ENCODE results near the gene HFE.
"Not testable (repeated sequence)": the region's sequence is repeated elsewhere in the genome, so short reads cannot be mapped to it uniquely, and the experiment has no call there.

The HFE gene, protein sequence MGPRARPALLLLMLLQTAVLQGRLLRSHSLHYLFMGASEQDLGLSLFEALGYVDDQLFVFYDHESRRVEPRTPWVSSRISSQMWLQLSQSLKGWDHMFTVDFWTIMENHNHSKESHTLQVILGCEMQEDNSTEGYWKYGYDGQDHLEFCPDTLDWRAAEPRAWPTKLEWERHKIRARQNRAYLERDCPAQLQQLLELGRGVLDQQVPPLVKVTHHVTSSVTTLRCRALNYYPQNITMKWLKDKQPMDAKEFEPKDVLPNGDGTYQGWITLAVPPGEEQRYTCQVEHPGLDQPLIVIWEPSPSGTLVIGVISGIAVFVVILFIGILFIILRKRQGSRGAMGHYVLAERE

DNA sequence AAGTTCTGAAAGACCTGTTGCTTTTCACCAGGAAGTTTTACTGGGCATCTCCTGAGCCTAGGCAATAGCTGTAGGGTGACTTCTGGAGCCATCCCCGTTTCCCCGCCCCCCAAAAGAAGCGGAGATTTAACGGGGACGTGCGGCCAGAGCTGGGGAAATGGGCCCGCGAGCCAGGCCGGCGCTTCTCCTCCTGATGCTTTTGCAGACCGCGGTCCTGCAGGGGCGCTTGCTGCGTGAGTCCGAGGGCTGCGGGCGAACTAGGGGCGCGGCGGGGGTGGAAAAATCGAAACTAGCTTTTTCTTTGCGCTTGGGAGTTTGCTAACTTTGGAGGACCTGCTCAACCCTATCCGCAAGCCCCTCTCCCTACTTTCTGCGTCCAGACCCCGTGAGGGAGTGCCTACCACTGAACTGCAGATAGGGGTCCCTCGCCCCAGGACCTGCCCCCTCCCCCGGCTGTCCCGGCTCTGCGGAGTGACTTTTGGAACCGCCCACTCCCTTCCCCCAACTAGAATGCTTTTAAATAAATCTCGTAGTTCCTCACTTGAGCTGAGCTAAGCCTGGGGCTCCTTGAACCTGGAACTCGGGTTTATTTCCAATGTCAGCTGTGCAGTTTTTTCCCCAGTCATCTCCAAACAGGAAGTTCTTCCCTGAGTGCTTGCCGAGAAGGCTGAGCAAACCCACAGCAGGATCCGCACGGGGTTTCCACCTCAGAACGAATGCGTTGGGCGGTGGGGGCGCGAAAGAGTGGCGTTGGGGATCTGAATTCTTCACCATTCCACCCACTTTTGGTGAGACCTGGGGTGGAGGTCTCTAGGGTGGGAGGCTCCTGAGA is at the start of gene HFE:
TSS of gene HFE (plus strand) at position 146 of the 832 bp plus-strand sequence. CDS start at position 158, 12 bp downstream.
- no peak for DNase-seq (ENCODE audit: low read depth in 4 of 4, low spot score in 1 of 4)

DNA sequence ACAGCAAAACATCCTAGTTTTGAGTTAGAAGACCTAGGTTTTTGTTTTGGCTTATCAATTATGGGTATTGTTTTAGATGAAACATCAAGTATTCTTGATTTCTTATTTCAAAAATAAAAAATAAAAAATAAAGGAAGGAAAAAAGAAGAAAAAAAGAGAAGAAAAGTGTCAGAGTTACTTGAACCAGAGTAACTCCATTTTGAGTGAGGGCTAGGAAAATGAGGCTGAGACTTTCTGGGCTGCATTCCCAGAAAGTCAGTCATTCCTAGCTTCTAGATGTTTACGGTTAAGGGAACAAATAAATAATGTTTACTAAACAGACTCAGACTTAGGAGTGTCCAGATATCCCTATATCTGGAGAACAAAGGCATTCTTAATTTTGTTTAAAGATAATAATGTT is 45.3 kb upstream of the HFE start:
- no peak for DNase-seq (ENCODE audit: low read depth in 4 of 4, low spot score in 1 of 4)

DNA sequence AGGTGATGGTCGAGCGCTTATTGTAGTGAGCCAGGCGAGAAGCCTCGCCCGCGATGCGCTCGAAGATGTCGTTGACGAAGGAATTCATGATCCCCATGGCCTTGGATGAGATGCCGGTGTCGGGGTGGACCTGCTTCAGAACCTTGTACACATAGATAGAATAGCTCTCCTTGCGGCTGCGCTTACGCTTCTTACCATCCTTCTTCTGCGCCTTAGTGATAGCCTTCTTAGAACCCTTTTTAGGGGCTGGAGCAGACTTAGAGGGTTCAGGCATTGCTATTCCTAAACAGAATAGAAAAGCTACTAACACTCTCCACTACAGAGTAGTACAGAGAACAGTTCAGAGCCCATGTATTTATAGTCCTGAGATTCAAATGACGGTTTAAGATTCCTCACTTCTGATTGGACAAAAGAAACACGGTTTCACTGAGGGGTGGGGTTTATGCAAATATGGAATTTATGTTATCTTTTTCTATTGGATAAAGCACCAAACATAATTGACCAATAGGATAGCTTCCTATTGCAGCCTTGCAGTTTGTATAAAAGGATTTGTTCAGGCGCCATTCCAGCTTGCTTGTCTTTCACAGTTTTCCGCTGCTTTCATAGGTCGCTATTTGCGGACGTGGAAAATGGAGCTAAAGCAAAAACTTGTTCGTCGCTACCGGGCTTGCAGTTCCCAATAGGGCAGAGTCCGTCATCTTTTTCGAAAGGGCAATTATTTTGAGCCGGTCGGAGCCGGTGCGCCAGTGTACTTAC is 43.7 kb upstream of the HFE start:
- DNase-seq (ENCODE audit: low read depth in 4 of 4, low spot score in 1 of 4) = no peak

DNA sequence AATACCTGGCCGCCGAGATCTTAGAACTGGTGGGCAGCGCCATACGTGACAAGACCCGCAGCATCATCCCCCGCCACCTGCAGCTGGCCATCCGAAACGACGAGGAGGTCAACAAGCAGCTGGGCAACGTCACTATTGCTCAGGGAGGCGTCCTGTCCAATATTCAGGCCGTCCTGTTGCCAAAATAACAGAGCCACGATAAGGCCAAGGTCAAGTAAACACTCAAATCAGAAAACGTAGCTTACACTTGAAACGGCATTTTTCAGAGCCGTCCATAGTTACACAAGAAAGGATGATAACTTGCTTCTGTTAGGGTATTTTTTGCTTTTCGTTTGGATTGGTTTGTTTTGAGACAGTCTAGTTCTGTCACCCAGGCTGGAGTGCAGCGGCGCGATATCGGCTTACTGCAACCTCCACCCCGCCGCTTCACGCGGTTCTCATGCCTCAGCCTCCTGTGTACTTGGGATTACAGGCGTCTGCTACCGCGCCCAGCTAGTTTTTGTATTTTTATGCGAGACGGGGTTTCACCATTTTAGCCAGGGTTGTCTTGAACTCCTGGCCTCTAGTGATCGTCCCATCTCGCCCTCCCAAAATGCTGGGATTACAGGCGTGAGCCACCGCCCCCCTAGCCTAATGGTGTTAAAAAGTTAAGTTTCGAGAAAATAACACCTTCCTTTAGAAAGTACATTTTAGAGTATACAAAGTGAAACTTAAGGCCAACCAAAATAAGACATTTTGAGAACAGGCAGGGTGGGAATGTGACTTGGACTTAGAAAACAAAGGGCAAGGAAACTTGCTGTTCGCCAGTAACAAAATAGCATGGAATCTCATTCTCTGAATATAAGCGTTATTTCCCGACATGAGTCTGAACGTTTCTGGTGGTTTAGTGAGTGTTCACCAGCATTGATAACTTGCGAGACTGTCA is 42.8 kb upstream of the HFE start:
- DNase-seq (ENCODE audit: low read depth in 4 of 4, low spot score in 1 of 4) = no peak

DNA sequence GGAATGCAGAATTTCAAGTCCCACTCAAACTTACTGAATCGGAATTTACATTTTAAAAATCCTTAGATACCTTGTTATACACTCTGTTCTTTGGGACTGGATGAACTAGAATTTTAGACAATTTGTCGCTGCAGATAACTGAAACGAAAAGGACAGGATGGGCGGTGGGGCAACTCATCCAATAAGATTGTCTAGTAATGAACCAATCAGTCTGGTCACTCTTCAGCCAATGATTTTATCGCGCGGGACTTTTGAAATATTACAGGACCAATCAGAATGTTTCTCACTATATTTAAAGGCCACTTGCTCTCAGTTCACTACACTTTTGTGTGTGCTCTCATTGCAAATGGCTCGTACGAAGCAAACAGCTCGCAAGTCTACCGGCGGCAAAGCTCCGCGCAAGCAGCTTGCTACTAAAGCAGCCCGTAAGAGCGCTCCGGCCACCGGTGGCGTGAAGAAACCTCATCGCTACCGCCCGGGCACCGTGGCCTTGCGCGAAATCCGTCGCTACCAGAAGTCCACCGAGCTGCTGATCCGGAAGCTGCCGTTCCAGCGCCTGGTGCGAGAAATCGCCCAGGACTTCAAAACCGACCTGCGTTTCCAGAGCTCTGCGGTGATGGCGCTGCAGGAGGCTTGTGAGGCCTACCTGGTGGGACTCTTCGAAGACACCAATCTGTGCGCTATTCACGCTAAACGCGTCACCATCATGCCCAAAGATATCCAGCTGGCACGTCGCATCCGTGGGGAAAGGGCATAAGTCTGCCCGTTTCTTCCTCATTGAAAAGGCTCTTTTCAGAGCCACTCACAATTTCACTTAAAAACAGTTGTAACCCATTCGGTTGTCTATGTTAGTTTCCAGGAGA is 41.9 kb upstream of the HFE start:
- DNase-seq (ENCODE audit: low read depth in 4 of 4, low spot score in 1 of 4) = no peak

DNA sequence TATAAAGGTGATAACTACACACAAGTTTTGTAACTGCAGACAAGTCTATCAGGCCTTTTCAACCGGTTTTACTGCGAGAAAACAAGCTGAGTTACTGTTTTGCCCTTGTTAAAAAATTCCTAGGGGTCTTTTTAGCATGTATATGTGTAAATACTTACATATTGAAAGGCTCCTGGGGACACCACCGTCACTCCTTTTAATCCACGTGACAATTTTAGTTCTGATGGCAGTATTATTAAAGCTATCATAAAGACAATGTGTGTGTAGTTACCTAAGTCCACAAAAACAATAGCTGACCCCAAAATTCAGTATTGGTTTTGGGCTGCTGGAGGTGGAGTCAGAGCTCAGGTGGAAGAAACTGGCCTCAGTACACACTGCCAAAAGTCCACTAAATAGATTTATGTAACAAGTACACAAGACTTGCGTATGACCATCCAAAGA is 41.3 kb upstream of the HFE start:
- DNase-seq (ENCODE audit: low read depth in 4 of 4, low spot score in 1 of 4) = no peak

DNA sequence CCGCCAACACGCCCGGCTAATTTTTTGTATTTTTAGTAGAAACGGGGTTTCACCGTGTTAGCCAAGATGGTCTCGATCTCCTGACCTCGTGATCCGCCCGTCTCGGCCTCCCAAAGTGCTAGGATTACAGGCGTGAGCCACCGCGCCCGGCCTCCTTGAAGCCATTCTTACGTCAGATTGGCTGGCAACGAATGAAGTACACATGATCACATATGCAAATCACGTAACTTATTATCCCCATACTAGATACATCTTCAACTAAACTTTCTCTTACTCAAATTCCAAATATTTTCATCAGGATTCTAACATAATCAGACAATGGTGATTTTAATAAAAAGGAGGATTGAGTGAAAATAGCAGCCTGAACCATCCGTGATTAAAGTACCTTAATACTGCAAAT is 39.9 kb upstream of the HFE start:
- DNase-seq (ENCODE audit: low read depth in 4 of 4, low spot score in 1 of 4) = not testable (repeated sequence)

DNA sequence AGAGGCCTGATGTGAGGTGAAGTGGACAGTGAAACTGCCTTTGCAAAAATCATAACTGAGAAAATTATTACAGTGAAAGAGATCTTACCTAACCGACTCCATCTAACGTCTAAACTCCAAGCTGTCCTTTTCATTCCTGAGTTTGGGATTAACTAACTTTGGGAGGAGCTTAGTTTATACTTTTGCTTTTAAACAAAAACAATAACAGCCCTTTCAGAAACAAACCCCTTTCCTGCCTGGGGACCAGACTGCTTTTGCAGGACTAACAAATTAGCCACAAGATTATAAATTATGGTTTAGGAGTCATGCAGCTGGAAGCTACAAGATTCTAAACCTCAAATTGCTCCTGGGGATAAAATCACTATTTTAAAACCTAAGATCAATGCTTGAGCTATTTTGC is 38.6 kb upstream of the HFE start:
- DNase-seq (ENCODE audit: low read depth in 4 of 4, low spot score in 1 of 4) = no peak

DNA sequence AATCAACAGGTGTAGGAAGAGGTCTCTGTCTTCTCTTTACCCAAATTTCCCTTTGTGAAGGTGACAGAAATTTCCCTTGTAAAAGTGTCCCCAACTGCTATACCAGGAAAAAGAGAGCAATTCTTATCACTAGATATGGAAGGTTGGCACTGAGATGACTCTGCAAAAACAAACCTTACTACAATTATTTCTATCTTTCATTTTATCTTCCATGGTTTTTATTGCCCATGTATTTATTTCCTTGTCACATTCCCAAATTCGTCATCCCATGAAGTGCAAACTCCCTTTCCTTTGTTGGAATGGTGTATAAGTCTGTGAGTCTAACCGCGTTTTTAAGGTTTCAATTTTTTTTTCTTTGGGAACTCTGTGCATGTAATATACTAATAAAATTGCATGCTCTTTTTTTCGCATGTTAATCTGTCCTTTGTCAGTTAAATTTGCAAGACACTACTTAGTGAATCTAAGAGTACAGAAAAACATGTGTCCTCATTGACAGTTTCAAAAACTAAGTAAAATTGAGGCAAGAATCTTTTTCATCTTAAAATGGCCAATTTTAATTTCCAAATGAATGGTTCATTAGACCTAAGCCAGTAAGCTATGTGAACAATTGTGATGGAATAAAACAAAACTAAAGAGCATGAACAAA is 35.4 kb upstream of the HFE start:
- DNase-seq (ENCODE audit: low read depth in 4 of 4, low spot score in 1 of 4) = no peak

DNA sequence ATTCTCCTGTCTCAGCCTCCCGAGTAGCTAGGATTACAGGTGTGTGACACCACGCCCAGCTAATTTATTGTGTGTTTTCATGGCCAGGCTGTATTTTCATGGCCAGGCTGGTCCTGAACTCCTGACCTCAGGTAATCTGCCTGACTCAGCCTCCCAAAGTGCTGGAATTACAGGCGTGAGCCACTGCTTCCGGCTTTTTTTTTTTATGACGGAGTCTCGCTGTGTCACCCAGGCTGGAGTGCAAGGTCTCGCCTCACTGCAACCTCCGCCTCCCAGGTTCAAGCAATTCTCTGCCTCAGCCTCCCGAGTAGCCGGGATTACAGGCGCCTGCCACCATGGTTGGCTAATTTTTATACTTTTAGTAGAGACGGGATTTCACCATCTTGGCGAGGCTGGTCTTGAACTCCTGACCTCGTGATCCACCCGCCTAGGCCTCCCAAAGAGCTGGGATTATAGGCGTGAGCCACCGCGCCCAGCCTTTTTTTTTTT is 34.4 kb upstream of the HFE start:
- not testable (repeated sequence) for DNase-seq (ENCODE audit: low read depth in 4 of 4, low spot score in 1 of 4)

DNA sequence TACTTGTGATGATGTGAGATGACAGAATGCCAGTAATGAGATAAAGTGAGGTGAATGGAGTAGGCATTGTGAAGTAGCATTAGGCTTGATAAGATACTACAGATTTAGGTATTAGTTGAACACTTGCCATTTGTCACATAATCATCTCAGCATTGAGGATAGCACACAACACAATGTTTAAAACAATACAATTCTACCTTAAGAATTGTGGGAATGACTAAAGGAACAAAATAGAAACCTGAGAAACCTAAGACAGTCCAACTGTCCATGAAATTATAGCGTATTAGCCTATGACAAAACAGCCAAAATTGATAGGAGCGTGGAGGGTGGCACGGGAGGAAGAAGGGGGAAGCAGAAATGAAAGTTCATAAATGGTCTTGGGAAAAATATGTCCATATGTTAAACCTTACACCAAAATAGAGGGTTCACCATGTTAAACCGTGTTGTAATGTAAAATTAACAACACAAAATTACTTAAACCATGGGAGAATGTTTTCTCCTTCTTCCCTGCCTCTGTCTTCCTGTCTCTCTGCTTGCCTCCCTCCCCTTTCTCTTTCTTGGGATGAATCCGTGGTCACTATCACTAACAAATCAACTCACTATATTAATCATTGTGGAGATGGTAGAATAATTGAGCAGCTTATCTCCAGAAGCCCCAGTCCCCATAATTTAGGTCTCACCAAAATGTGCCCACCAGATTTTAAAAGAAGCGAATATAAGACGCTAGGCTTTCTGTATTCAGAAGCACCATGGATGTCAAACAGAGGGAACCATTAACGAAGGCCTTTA is 33.0 kb upstream of the HFE start:
- DNase-seq (ENCODE audit: low read depth in 4 of 4, low spot score in 1 of 4) = no peak

DNA sequence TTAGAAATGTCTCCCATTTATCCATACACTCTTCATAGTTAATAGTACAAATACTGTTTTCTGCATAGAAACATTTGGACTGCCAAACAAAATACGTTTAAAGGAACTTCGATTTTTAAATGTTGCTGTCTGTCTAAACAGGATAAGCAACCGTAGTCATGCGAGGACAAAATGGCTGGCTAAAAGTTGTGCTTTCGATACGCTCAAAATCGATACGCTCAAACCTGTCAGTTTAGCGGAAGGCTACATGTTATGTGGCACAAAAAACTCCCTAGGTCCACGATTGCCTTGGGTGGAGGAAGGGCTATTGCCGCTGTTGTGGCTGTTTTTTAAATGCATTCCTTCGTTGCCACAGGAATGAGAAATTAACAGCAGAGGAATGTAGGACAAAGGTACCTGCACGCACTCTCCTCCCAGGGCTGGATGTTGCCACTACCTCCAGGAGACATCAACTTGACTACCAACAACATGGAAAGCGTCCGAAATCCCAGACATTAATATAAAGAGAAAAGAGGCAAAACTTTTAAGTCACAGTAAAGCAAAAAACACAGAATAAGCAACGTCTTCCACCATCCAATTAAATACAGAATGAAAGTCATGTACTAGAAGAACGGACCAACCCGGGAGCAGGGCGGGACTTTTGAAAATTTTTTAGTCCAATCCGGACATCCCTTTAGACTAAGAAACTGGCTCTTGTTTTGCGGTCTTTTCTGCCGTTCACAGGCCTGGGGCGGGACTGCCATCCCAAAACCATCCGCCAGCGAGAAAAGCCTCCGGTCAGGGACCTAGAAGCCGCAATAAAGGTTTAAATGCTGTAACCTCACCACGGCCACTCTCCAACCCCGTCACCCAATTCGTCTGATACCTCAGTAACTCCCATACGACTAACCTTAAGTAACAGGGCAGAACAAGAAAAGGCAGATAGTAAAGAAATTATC is 32.2 kb upstream of the HFE start:
- peak in 2 of 4 experiments; percentile 68 to 78 for DNase-seq (ENCODE audit: low read depth in 4 of 4, low spot score in 1 of 4)

DNA sequence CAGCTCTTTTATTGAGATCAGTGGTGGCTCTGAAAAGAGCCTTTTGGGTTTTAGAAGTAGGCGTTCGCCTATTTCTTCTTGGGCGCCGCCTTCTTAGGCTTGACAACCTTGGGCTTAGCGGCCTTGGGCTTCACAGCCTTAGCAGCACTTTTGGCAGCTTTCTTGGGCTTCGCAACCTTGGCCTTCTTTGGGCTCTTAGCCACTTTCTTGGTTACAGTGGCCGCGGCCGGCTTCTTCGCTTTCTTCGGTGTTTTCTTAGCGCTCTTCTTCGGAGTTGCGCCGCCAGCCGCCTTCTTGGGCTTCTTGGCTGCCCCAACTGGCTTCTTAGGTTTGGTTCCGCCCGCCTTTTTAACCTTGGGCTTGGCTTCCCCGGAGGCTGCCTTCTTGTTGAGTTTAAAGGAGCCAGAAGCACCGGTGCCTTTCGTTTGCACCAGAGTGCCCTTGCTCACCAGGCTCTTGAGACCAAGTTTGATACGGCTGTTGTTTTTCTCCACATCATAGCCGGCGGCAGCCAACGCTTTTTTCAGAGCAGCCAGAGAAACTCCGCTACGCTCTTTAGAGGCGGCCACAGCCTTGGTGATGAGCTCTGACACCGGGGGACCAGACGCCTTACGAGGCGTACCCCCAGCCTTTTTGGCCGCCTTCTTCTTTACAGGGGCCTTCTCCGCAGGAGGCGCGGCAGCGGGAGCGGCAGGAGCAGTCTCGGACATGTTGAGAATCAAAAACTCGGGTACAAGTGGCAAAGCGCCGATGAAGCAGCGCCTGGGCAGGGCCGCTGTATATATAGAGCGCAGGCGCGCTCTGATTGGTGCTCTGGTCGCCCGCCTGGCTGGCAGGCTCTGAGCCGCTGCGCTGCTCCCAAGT is 31.3 kb upstream of the HFE start:
- peak in 3 of 4 experiments; percentile 67 to 80 (median 75) for DNase-seq (ENCODE audit: low read depth in 4 of 4, low spot score in 1 of 4)

DNA sequence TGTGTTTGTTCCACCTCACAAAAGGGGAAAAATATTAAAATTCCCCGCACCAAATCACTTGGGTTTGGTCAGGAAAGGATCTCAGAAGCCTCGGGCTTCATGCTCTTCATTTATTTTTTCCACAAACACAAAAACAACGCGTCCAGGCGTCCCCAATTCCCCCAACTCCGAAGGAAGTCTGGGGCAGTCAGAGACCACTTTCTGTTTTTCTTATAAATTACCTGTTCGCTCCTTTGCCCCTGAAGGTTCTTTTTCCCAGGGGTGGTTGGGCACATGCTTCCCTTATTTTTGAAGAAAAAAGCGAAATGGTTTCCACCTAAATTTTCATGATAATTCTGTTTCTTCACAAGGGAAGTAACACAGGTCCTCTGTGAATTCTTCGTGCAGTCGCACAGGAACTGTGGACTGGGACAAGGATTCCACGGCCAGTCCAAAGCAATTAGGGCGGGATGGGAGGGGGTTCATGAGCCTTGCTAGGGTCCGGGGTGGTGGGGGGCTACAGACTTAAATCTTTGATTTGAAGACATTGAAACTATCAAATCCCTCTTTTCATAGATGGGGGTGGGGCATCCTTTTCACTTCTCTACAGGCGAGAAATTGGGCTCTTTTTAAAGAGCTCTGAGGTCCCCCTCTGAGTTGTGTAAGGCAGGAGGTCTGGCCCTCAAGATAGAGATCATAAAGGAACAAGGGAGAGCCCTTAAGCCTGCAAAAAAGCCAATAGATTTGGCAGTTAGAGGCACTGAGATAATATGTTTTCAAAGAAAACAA is 30.5 kb upstream of the HFE start:
- no peak for DNase-seq (ENCODE audit: low read depth in 4 of 4, low spot score in 1 of 4)

DNA sequence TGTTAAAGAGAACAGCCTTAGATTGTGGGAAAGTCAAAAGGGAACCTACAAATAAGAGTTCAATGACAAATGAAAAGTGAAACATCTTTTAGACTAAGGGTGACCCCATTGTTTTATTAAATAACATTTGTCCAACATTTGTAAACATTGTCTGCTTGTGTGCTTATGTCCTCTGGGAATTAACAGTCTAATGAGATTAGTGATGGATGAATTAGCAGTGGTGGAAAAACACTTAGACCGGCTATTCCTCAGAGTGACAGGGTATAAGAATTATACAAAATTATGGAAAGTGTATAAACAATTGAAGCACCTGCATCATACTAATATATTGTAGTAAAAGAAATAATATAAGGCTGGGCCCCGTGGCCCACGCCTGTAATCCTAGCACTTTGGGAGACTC is 29.3 kb upstream of the HFE start:
- DNase-seq (ENCODE audit: low read depth in 4 of 4, low spot score in 1 of 4) = no peak
